ENCODE measurements around the gene ADGRV1. TPM values are rescaled to one million over a fixed set of nuclear protein-coding genes. Genes with fewer than 3 reads are reported as not detected.

ADGRV1 gene
- total RNA-seq, 4 donors from 2014 or later, result 2.5 to 7.5 (median 4.5) TPM

DNA sequence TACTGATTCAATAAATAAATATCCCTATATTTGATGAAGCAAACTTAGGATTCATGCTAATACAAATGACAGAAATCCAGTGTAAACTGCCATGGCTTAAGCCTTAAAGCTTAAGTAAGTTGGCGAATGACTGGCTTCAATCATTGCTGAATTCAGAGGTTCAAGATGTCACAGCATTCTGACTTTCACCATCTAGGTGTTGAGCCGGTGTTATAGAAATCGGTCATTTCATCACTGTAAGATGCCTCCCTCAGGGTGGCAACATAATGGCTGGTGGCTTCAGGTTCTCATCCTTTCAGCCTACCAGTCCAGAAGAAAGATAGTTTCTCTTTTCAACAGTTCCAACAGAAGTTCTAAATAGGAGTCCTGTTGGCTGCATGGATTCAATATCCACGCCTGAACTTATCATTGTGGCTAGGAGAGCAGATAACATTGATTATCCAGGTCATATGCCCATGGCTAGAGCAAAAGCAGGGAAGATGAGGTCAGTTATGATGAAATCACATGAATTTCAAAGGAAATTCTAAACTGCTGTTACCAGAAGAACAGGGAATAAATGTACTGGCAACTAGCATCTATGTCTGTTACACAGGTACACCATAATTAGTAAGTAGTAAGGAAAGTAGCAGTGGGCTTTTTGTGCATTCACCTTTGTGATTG is 460.2 kb downstream of the ADGRV1 start:
- H3K27ac ChIP-seq, result no peak overlapping the region
- no peak for TF ChIP-seq POLR2AphosphoS5 (IDR thresholded peaks at IDR 0.05)
- TF ChIP-seq, protein P1, sequence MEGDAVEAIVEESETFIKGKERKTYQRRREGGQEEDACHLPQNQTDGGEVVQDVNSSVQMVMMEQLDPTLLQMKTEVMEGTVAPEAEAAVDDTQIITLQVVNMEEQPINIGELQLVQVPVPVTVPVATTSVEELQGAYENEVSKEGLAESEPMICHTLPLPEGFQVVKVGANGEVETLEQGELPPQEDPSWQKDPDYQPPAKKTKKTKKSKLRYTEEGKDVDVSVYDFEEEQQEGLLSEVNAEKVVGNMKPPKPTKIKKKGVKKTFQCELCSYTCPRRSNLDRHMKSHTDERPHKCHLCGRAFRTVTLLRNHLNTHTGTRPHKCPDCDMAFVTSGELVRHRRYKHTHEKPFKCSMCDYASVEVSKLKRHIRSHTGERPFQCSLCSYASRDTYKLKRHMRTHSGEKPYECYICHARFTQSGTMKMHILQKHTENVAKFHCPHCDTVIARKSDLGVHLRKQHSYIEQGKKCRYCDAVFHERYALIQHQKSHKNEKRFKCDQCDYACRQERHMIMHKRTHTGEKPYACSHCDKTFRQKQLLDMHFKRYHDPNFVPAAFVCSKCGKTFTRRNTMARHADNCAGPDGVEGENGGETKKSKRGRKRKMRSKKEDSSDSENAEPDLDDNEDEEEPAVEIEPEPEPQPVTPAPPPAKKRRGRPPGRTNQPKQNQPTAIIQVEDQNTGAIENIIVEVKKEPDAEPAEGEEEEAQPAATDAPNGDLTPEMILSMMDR (IDR thresholded peaks at IDR 0.05), result no peak
- no peak for TF ChIP-seq POLR2A (IDR thresholded peaks at IDR 0.05)
- TF ChIP-seq EP300 (IDR thresholded peaks at IDR 0.05), result no peak

DNA sequence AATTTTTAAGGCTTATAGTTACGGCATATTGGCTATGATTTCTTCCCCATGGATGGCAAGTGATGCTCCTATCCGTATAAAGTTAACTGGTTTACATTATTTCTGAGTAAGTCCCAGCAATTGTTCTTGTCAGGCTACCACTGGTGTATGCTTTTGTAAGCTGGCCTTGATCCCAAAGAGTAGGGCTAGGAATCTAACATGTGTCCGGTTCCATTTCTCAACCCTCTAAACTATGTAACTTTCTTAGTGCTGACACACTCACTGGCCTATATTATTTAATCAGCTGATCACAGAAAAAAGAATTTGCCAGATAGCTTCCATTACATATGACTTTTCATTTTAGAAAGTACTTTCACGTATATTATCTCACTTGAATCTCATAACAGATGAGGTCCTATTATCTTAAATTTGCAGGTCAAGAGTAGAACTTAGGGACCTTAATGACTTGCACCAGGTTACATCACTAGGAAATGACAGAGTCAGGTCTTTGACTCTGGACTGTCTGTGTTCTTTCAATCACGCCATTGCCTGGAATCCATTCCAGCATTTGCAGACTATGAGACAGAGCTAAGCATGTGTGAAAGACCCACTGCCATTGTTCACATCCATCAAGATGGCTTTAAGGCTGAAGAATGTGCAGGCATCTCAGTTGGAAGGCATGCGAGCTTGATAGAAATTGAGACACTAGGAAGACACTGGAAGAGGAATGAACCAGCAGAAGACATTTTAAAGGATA is 461.6 kb downstream of the ADGRV1 start:
- TF ChIP-seq, protein P1 (IDR thresholded peaks at IDR 0.05), result no peak
- TF ChIP-seq POLR2AphosphoS5 (IDR thresholded peaks at IDR 0.05), result no peak
- no peak for TF ChIP-seq POLR2A (IDR thresholded peaks at IDR 0.05)
- TF ChIP-seq EP300 (IDR thresholded peaks at IDR 0.05), result no peak
- Histone ChIP-seq H3K4me1 (peaks cover 52% of the 10 kb centered on the region), H3K27me3 (no peaks in the 10 kb centered on the region), H3K4me3 (no peak overlapping the region), H3K27ac (no peak overlapping the region), H3K36me3 (no peaks in the 10 kb centered on the region), H3K9me3 (no peaks in the 10 kb centered on the region)
- WGBS, result 89% methylated on average over 6 of the region's 6 CpGs
- DNase-seq (ENCODE audit: low spot score in 2 of 2), result no peak

More for the DNA sequence above, 460.2 kb downstream of the ADGRV1 start:
- Histone ChIP-seq H3K27me3 (no peaks in the 10 kb centered on the region), H3K9me3 (no peaks in the 10 kb centered on the region), H3K4me3 (no peak overlapping the region), H3K36me3 (no peaks in the 10 kb centered on the region), H3K4me1 (peaks cover 39% of the 10 kb centered on the region)
- no peak for DNase-seq (ENCODE audit: low spot score in 2 of 2)
- WGBS, result 46% methylated on average over 4 of the region's 4 CpGs

DNA sequence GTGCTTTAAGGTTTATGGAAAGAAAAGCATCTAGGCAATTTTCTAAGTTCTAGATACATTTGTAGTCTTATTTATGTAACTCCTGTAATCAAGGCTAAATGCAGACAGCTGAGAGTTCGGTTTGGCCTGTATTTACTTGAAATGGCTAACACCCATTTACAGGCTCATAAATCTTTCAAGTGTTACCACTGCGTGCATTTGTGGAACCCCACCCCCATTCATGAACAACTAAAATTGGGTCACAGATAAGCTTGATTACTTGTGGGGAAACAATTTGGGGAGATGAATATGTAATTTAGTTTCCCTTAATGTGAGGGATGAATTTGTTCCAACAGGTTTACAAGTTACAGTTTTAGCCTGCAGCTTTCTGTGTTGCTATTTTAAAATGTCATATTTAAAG is 463.9 kb downstream of the ADGRV1 start:
- H3K9me3 ChIP-seq, result no peaks in the 10 kb centered on the region
- no peak overlapping the region for H3K4me3 ChIP-seq
- H3K36me3 ChIP-seq, result no peaks in the 10 kb centered on the region
- TF ChIP-seq POLR2A (IDR thresholded peaks at IDR 0.05) (no peak), EP300 (IDR thresholded peaks at IDR 0.05) (no peak)
- TF ChIP-seq, protein P1 (IDR thresholded peaks at IDR 0.05), result no peak
- peaks cover 52% of the 10 kb centered on the region for H3K4me1 ChIP-seq
- H3K27me3 ChIP-seq, result no peaks in the 10 kb centered on the region
- 15% methylated on average over 2 of the region's 2 CpGs for WGBS
- DNase-seq (ENCODE audit: low spot score in 2 of 2), result no peak
- H3K27ac ChIP-seq, result no peak overlapping the region

DNA sequence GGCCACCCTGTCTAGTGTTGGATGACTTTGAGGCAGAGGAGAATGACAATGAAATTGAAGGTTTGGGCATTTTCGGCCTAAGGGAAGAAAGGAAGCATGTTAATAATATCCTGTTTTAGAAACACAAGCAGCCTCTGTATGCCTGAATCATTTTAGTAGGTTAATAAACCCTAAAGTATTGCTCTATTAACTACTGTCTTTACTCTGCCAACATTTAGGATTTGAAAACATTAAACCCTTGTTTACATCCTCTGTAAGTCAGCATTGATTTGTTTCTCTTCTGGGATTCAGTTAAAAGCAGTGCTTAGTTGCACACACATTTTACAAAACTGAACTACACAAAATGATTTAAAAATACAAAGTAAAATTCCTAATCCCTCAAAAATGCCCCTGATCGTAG is 465.6 kb downstream of the ADGRV1 start:
- DNase-seq (ENCODE audit: low spot score in 2 of 2), result no peak
- no peak overlapping the region for H3K27ac ChIP-seq
- 62% methylated on average over 2 of the region's 2 CpGs for WGBS

DNA sequence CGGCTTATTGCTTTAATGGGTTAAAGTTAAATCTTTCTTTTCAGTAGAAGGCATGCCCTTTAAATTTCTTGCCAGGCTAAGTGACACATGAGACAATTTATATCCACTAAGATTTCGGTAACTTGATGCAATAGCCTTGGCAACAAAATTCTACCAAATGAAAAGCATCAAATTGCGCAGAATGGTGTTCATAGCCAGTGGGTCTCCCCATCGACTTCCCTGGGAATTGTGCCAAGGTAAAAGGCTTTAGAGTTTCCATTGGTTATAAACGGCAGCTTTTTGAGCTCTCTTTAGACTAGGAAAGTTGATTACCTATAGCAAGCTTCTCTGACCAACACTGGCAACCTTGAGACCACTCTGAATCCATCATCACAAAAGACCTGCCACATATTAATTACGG is 466.1 kb downstream of the ADGRV1 start:
- Histone ChIP-seq H3K36me3 (no peaks in the 10 kb centered on the region), H3K27me3 (no peaks in the 10 kb centered on the region), H3K9me3 (no peaks in the 10 kb centered on the region), H3K4me3 (no peak overlapping the region), H3K4me1 (peaks cover 49% of the 10 kb centered on the region), H3K27ac (peak overlapping the region; percentile 1)
- TF ChIP-seq EP300 (IDR thresholded peaks at IDR 0.05), result no peak
- no peak for TF ChIP-seq POLR2AphosphoS5 (IDR thresholded peaks at IDR 0.05)
- TF ChIP-seq, protein P1 (IDR thresholded peaks at IDR 0.05), result no peak
- no peak for TF ChIP-seq POLR2A (IDR thresholded peaks at IDR 0.05)
- 51% methylated on average over 6 of the region's 6 CpGs for WGBS
- no peak for DNase-seq (ENCODE audit: low spot score in 2 of 2)

More for the DNA sequence above, 465.6 kb downstream of the ADGRV1 start:
- TF ChIP-seq EP300 (IDR thresholded peaks at IDR 0.05) (no peak), POLR2AphosphoS5 (IDR thresholded peaks at IDR 0.05) (no peak), POLR2A (IDR thresholded peaks at IDR 0.05) (no peak)
- TF ChIP-seq, protein P1 (IDR thresholded peaks at IDR 0.05), result no peak
- Histone ChIP-seq H3K4me1 (peaks cover 49% of the 10 kb centered on the region), H3K9me3 (no peaks in the 10 kb centered on the region), H3K4me3 (no peak overlapping the region), H3K27me3 (no peaks in the 10 kb centered on the region), H3K36me3 (no peaks in the 10 kb centered on the region)
